ENCODE results near the gene OR10H4.
"Not testable (repeated sequence)": the region's sequence is repeated elsewhere in the genome, so short reads cannot be mapped to it uniquely, and the experiment has no call there.

The OR10H4 gene

GRCh38 chr19:15948223-15949058, at the start of gene OR10H4:
Gene OR10H4 (plus strand): TSS chr19:15949008. CDS start chr19:15949008, 0 bp downstream.
- no peak for DNase-seq

- DNase-seq = not testable (repeated sequence)
Measured at GRCh38 chr19:15899561-15899960, 49.2 kb upstream of the OR10H4 start.

GRCh38 chr19:15900032-15900431, 48.8 kb upstream of the OR10H4 start:
- not testable (repeated sequence) for DNase-seq

GRCh38 chr19:15900504-15900903, 48.3 kb upstream of the OR10H4 start:
- DNase-seq = no peak

GRCh38 chr19:15902254-15902653, 46.6 kb upstream of the OR10H4 start:
- DNase-seq = no peak

GRCh38 chr19:15902898-15903297, 45.9 kb upstream of the OR10H4 start:
- not testable (repeated sequence) for DNase-seq

- no peak for DNase-seq
Measured at GRCh38 chr19:15905026-15905425, 43.8 kb upstream of the OR10H4 start.

- DNase-seq = no peak
Measured at GRCh38 chr19:15911599-15912235, 37.1 kb upstream of the OR10H4 start.

- no peak for DNase-seq
Measured at GRCh38 chr19:15913384-15913783, 35.4 kb upstream of the OR10H4 start.

GRCh38 chr19:15913830-15914229, 35.0 kb upstream of the OR10H4 start:
- no peak for DNase-seq

GRCh38 chr19:15915109-15915508, 33.7 kb upstream of the OR10H4 start:
- DNase-seq = no peak

GRCh38 chr19:15919243-15919642, 29.6 kb upstream of the OR10H4 start:
- DNase-seq = no peak

- DNase-seq = no peak
Measured at GRCh38 chr19:15922021-15922420, 26.8 kb upstream of the OR10H4 start.

GRCh38 chr19:15923702-15924101, 25.1 kb upstream of the OR10H4 start:
- no peak for DNase-seq

- no peak for DNase-seq
Measured at GRCh38 chr19:15926484-15926883, 22.3 kb upstream of the OR10H4 start.

GRCh38 chr19:15928321-15928720, 20.5 kb upstream of the OR10H4 start:
- DNase-seq = no peak

- DNase-seq = not testable (repeated sequence)
Measured at GRCh38 chr19:15933761-15934331, 15.0 kb upstream of the OR10H4 start.

GRCh38 chr19:15934332-15935078, 14.3 kb upstream of the OR10H4 start, which contains the start of gene CYP4F11:
Gene CYP4F11 (minus strand): TSS chr19:15934529. CDS start chr19:15934408, 121 bp downstream.
- no peak for DNase-seq

GRCh38 chr19:15935167-15935702, 13.6 kb upstream of the OR10H4 start:
- DNase-seq = no peak

GRCh38 chr19:15936173-15936572, 12.6 kb upstream of the OR10H4 start:
- DNase-seq = no peak

GRCh38 chr19:15936950-15937349, 11.9 kb upstream of the OR10H4 start:
- DNase-seq = no peak

- DNase-seq = no peak
Measured at GRCh38 chr19:15937771-15938170, 11.0 kb upstream of the OR10H4 start.

GRCh38 chr19:15944401-15944800, 4.4 kb upstream of the OR10H4 start:
- DNase-seq = no peak

Measured in NCI-H1417 (cell line).